Caco-2 (cell line): Measurements from ENCODE around the gene ZNF503. TPM values are rescaled to one million over a fixed set of nuclear protein-coding genes. Genes with fewer than 3 reads are reported as not detected.

Experiments
- BruUV-seq: library from RNA; stranded (reverse); fragments of 400-500 nt; replicated peaks from 2 replicates; lab custom pipeline; 2021; lab: Mats Ljungman, UMichigan
- CTCF ChIA-PET: fragments of 300-600 bp; sonication (Branson Sonifier 250); formaldehyde crosslinking; loops from one replicate; lab custom pipeline; 2022; ENCODE audit warnings: antibody characterized with exemption; lab: Charles Lee
- POLR2A ChIA-PET: fragments of 300-600 bp; sonication (Branson Sonifier 250); formaldehyde crosslinking; loops from one replicate; lab custom pipeline; 2022; ENCODE audit warnings: antibody characterized with exemption; lab: Charles Lee
- DNase-seq, 2 experiments: peaks; one replicate each; pipeline versions ENCODE4 v3.0.0 to v3.0.0-alpha.2; 2020 to 2022
- H3K27me3 ChIP-seq: replicated peaks from 2 replicates; pipeline ENCODE4 v1.6.0; 2011; ENCODE audit warnings: low read length; ENCODE audit not compliant: control insufficient read depth, insufficient read depth
- H3K36me3 ChIP-seq: 2 replicates; pipeline ENCODE4 v1.5.1; 2011; ENCODE audit warnings: low read length; ENCODE audit not compliant: control insufficient read depth, insufficient read depth
- H3K4me1 ChIP-seq: fragments of 250-450 bp; sonication (Bioruptor Pico); 2 replicates; pipeline ENCODE4 v1.5.1; 2020; ENCODE audit warnings: mild to moderate bottlenecking
- H3K4me3 ChIP-seq: 2 replicates; pipeline ENCODE4 v1.5.1; 2011; ENCODE audit warnings: low read depth, mild to moderate bottlenecking, control low read depth, low read length
- H3K9me3 ChIP-seq: fragments of 250-450 bp; sonication (Bioruptor Pico); 2 replicates; pipeline ENCODE4 v1.5.1; 2020; ENCODE audit warnings: mild to moderate bottlenecking, moderate library complexity
- H3K27ac Mint-ChIP-seq: one replicate; pipeline ENCODE4 v1.8.0; 2022; ENCODE audit warnings: mixed read lengths; ENCODE audit not compliant: unreplicated experiment
- H3K27me3 Mint-ChIP-seq: one replicate; pipeline ENCODE4 v1.8.0; 2022; ENCODE audit warnings: mixed read lengths; ENCODE audit not compliant: insufficient read depth, unreplicated experiment
- H3K36me3 Mint-ChIP-seq: one replicate; pipeline ENCODE4 v1.8.0; 2022; ENCODE audit warnings: mild to moderate bottlenecking, mixed read lengths; ENCODE audit not compliant: insufficient read depth, unreplicated experiment
- H3K4me1 Mint-ChIP-seq: one replicate; pipeline ENCODE4 v1.8.0; 2022; ENCODE audit warnings: low read depth, mixed read lengths; ENCODE audit not compliant: unreplicated experiment
- H3K4me3 Mint-ChIP-seq: one replicate; pipeline ENCODE4 v1.8.0; 2022; ENCODE audit warnings: mild to moderate bottlenecking, moderate library complexity, mixed read lengths; ENCODE audit not compliant: unreplicated experiment
- H3K9me3 Mint-ChIP-seq: one replicate; pipeline ENCODE4 v1.8.0; 2022; ENCODE audit warnings: mixed read lengths; ENCODE audit not compliant: unreplicated experiment
- CTCF ChIP-seq, 2 experiments: fragments of 200-600 bp in 1 of 2; IDR thresholded peaks; 1 replicate in 1 of 2; 2 replicates in 1 of 2; pipeline versions ENCODE4 v1.5.1 to v1.8.0; 2011 to 2022; ENCODE audit warnings: antibody characterized with exemption in 1 of 2, control low read depth in 1 of 2, inconsistent platforms in 1 of 2, low read depth in 1 of 2, low read length in 1 of 2, mild to moderate bottlenecking in 1 of 2, moderate library complexity in 1 of 2; ENCODE audit not compliant: insufficient read depth in 1 of 2, severe bottlenecking in 1 of 2, unreplicated experiment in 1 of 2
- intact Hi-C: fragments of 100-400 bp; cut with micrococcal nuclease; formaldehyde crosslinking; loops from one replicate; pipeline ENCODE4 v1.10.0; 2022; ENCODE audit not compliant: unreplicated experiment
- total RNA-seq: library from RNA; stranded (reverse); gene quantifications from 2 replicates; pipeline ENCODE4 v1.2.3, GENCODE V29; 2022

ZNF503 gene
- total RNA-seq, 1 experiment from 2014 or later, result 35.5 TPM

DNA sequence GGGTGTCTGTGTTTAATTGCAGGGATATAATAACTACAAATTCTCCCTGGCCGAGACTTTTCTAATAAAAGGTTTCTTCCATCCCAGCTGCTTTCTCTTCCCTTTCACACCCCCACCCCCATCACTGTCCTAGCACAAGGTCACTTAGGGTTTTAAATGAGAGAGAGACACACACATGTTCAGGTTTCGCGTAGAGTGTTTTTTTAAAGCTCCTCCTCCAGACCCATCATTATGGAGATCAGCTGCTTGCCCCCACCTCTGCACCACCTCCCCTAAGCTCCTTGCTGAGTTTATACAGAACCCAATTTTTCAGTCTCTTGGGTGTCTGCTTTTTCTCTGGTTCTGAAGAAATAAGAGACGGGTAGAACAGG is 48.5 kb upstream of the ZNF503 start:
- H3K27me3 Mint-ChIP-seq, result no peaks in the 10 kb centered on the region
- no TSS peak for BruUV-seq
- ChIA-PET CTCF (no interaction called here), POLR2A (no interaction called here)
- peaks cover 12% of the 10 kb centered on the region for H3K9me3 Mint-ChIP-seq
- Histone ChIP-seq H3K4me1 (no peaks in the 10 kb centered on the region; the same call in 1 of the 2 replicates), H3K27me3 (no peaks in the 10 kb centered on the region), H3K4me3 (no peak overlapping the region), H3K36me3 (no peaks in the 10 kb centered on the region; the same call in 1 of the 2 replicates), H3K9me3 (peaks cover 7% of the 10 kb centered on the region; the same call in 1 of the 2 replicates)
- H3K4me1 Mint-ChIP-seq, result peaks cover 19% of the 10 kb centered on the region
- H3K36me3 Mint-ChIP-seq, result peaks cover 15% of the 10 kb centered on the region
- no peak overlapping the region for H3K4me3 Mint-ChIP-seq
- no peak for DNase-seq
- no peak for TF ChIP-seq CTCF (IDR thresholded peaks at IDR 0.05; ENCODE audit: insufficient read depth in 1 of 2, low read depth in 1 of 2, low read length in 1 of 2, severe bottlenecking in 1 of 2, unreplicated experiment in 1 of 2)
- intact Hi-C loops, result no loop called here
- H3K27ac Mint-ChIP-seq, result no peak overlapping the region

DNA sequence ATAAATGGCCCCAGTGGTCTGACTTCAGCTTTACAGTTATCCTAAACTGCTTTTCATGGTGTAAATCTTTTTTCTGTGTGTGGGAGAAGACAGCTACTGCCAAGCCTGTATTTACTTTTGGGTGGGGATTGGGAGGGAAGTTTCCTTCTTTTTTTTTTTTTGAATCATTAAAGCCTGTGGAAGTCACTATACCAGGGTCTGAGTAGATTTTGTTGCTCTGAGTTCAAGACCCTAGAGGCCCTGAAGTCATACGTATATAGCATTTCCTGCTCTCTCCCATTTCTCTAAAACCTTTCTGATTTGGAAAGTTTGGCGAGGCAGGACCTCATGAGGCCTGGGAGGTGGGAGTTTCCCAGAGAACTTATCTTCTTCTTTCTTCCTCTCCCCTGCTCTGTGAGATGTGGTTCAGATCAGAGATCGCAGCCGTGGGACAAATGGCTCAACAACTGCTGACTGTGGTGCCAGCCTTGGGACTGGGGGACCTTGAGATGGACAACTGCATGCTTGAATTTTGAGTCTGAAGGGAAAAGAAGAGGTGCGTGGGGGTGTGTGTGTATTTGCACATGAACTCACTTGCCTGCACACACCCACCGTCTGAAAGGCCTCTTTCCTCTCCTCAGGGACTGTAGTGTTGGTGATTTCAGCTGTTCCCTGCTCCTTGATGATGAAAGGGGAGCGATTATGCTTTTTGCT is 48.0 kb upstream of the ZNF503 start:
- no TSS peak for BruUV-seq
- Histone ChIP-seq H3K36me3 (no peaks in the 10 kb centered on the region), H3K4me1 (no peaks in the 10 kb centered on the region; the same call in 1 of the 2 replicates), H3K4me3 (no peak overlapping the region), H3K27me3 (no peaks in the 10 kb centered on the region), H3K9me3 (peaks cover 7% of the 10 kb centered on the region; the same call in 1 of the 2 replicates)
- H3K4me1 Mint-ChIP-seq, result peaks cover 19% of the 10 kb centered on the region
- no peak for DNase-seq
- intact Hi-C loops, result no loop called here
- H3K27ac Mint-ChIP-seq, result no peak overlapping the region
- no peak overlapping the region for H3K4me3 Mint-ChIP-seq
- TF ChIP-seq CTCF (IDR thresholded peaks at IDR 0.05; ENCODE audit: insufficient read depth in 1 of 2, low read depth in 1 of 2, low read length in 1 of 2, severe bottlenecking in 1 of 2, unreplicated experiment in 1 of 2), result no peak
- ChIA-PET POLR2A (no interaction called here), CTCF (no interaction called here)
- peaks cover 12% of the 10 kb centered on the region for H3K9me3 Mint-ChIP-seq
- H3K36me3 Mint-ChIP-seq, result peaks cover 15% of the 10 kb centered on the region
- no peaks in the 10 kb centered on the region for H3K27me3 Mint-ChIP-seq

DNA sequence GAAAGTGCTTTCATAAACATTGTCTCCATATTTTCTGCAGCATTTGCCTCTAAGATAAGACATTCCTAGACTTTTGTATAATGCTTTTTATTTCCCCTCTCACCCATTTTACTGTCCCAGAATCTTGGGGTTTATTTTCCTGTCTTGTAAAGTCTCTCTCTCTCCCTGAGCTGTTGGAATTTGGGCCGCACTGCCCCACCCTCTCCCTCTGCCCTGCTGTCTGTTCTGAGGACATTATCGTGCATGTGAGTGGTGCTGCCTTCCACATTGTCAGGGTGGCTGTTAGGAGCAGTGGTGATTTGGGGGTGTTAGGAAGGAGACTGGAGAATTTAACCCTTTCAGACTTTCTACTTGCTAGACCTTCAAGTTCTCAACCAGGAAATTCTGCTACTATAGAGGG is 46.6 kb upstream of the ZNF503 start:
- peaks cover 22% of the 10 kb centered on the region for H3K9me3 Mint-ChIP-seq
- intact Hi-C loops, result no loop called here

More for the DNA sequence above, 46.6 kb upstream of the ZNF503 start:
- Mint-ChIP-seq H3K27ac (no peak overlapping the region), H3K4me1 (peaks cover 12% of the 10 kb centered on the region), H3K4me3 (no peak overlapping the region), H3K27me3 (no peaks in the 10 kb centered on the region), H3K36me3 (peaks cover 19% of the 10 kb centered on the region)
- Histone ChIP-seq H3K4me1 (no peaks in the 10 kb centered on the region; the same call in 1 of the 2 replicates), H3K4me3 (no peak overlapping the region), H3K36me3 (no peaks in the 10 kb centered on the region), H3K9me3 (peaks cover 8% of the 10 kb centered on the region), H3K27me3 (no peaks in the 10 kb centered on the region)
- DNase-seq, result no peak
- TF ChIP-seq CTCF (IDR thresholded peaks at IDR 0.05; ENCODE audit: insufficient read depth in 1 of 2, low read depth in 1 of 2, low read length in 1 of 2, severe bottlenecking in 1 of 2, unreplicated experiment in 1 of 2), result no peak
- no TSS peak for BruUV-seq
- POLR2A ChIA-PET, result no interaction called here
- CTCF ChIA-PET, result no interaction called here
